Ovary (tissue), 3 donors: ENCODE results near the gene OR6A2.
A peak's percentile ranks its signal among the peaks of the same experiment; 100 is the strongest.

Experiments used
- EP300 ChIP-seq: sonication (generic); formaldehyde crosslinking; IDR thresholded peaks from one replicate; pipeline ENCODE4 v1.6.1; 2017; ENCODE audit warnings: antibody characterized with exemption
- POLR2A ChIP-seq: fragments of 450-650 bp; IDR thresholded peaks from one replicate; pipeline ENCODE4 v1.6.1; 2017; ENCODE audit warnings: antibody characterized with exemption, mild to moderate bottlenecking, moderate library complexity
- TF ChIP-seq, protein P1 (sequence below), 3 donors: fragments of 450-650 bp in 2 of 3; fragments of 200-600 bp in 1 of 3; IDR thresholded peaks; one replicate each; pipeline versions ENCODE4 v1.5.1 to v1.8.0; 2016 to 2022; ENCODE audit warnings: antibody characterized with exemption in 3 of 3, mild to moderate bottlenecking in 1 of 3
- donor health status: DM: no; HTN: no; CAD: no.

DNA sequence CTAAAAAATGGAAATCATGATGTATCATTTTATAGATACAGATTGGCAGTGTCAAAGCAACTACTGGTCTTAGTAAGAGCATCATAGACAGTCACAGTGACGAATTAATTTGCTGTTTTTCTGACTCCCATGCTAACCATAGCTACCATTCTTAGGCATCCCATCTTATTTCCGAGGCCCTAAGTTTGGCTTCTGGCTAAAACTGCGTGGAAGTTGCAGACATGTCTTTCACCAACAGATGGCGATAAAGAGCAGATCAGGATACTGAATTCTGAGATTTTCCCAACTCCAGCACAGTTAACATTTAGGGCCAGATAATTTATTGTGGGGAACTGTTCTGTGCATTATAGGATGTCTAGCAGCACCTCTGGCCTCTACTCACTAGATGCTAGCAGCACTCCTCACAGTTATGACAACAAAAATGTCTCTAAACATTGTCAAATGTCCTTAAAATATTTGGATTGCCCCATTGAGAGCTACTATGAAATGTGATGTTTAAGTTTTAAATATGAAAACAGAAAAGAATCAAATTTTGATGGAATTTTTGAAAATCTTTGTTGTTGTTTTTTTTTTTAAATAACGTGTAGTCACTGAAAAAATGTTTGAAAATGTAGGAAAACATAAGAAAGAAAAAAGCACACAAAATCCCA, 44.1 kb downstream of the OR6A2 start:
- no peak for TF ChIP-seq POLR2A
- TF ChIP-seq, protein P1, sequence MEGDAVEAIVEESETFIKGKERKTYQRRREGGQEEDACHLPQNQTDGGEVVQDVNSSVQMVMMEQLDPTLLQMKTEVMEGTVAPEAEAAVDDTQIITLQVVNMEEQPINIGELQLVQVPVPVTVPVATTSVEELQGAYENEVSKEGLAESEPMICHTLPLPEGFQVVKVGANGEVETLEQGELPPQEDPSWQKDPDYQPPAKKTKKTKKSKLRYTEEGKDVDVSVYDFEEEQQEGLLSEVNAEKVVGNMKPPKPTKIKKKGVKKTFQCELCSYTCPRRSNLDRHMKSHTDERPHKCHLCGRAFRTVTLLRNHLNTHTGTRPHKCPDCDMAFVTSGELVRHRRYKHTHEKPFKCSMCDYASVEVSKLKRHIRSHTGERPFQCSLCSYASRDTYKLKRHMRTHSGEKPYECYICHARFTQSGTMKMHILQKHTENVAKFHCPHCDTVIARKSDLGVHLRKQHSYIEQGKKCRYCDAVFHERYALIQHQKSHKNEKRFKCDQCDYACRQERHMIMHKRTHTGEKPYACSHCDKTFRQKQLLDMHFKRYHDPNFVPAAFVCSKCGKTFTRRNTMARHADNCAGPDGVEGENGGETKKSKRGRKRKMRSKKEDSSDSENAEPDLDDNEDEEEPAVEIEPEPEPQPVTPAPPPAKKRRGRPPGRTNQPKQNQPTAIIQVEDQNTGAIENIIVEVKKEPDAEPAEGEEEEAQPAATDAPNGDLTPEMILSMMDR (IDR thresholded peaks at IDR 0.05): peak in 2 of 3 donors; percentile 25 to 54
- TF ChIP-seq EP300: no peak
